ENCODE data around the gene KRABD2.

KRABD2 gene

GRCh38 chr17:8417806-8418205 lies 41.3 kb upstream of the KRABD2 start:
- no peak for TF ChIP-seq CTCF (IDR thresholded peaks at IDR 0.05)
- no peak for TF ChIP-seq EZH2 (IDR thresholded peaks at IDR 0.05; ENCODE audit: borderline replicate concordance, insufficient read depth, low read depth, low read length, poor library complexity, severe bottlenecking)
- ChIA-PET POLR2A (no interaction called here), CTCF (interaction anchor here (1.0 kb wide), 1 partner anchor 38 kb away, joined by 3 read pairs; no protein-coding TSS in a partner anchor)
- Mint-ChIP-seq H3K4me1 (no peaks in the 10 kb centered on the region), H3K4me3 (no peak overlapping the region), H3K27me3 (peaks cover 51% of the 10 kb centered on the region), H3K27ac (no peak overlapping the region), H3K9me3 (ENCODE audit: insufficient read depth) (no peaks in the 10 kb centered on the region)
- Histone ChIP-seq H4K20me1 (ENCODE audit: control insufficient read depth, insufficient read depth, low read length, poor library complexity, severe bottlenecking) (no peaks in the 10 kb centered on the region), H3K27ac (ENCODE audit: low read length in 2 of 2) (no peak overlapping the region), H3K36me3 (replicated peaks in 1 of 2; ENCODE audit: control extremely low read depth in 1 of 2, control insufficient read depth in 1 of 2, extremely low read depth in 1 of 2, insufficient read depth in 2 of 2, low read length in 1 of 2) (no peaks in the 10 kb centered on the region), H3K79me2 (ENCODE audit: control insufficient read depth, insufficient read depth, low read length) (no peaks in the 10 kb centered on the region), H3K4me1 (ENCODE audit: control insufficient read depth in 2 of 2, insufficient read depth in 2 of 2, low read length in 2 of 2) (no peaks in the 10 kb centered on the region), H3K9ac (ENCODE audit: low read length) (no peak overlapping the region), H3K9me3 (ENCODE audit: control extremely low read depth in 1 of 3, control insufficient read depth in 2 of 3, insufficient read depth in 1 of 3, low read length in 2 of 3) (peaks cover 0 to 4% (median 0%) of the 10 kb centered on the region in 3 donors), H3K4me3 (ENCODE audit: control extremely low read depth in 1 of 5, extremely low read depth in 1 of 5, insufficient read depth in 1 of 5, low read depth in 2 of 5, low read length in 4 of 5) (peak overlapping the region in 1 of 5 experiments; percentile 52), H3K27me3 (replicated peaks in 1 of 4; ENCODE audit: control extremely low read depth in 1 of 4, control insufficient read depth in 3 of 4, insufficient read depth in 4 of 4, low read length in 3 of 4) (peaks cover 0 to 15% (median 10%) of the 10 kb centered on the region in 4 experiments), H2AFZ (ENCODE audit: insufficient read depth, low read depth, low read length, poor library complexity, severe bottlenecking) (no peak overlapping the region), H3K4me2 (replicated peaks; ENCODE audit: low read depth, low read length, poor library complexity, severe bottlenecking) (no peak overlapping the region)
- intact Hi-C loops (cut with micrococcal nuclease): no loop called here
- 97% methylated on average over 3 of the region's 4 CpGs for WGBS (ENCODE audit: insufficient coverage)
- ATAC-seq (ENCODE audit: low read depth) (no peak), DNase-seq (no peak)

- no peaks in the 10 kb centered on the region for H3K9me3 Mint-ChIP-seq (ENCODE audit: insufficient read depth)
- CTCF ChIA-PET: interaction anchor here (1.5 kb wide), 1 partner anchor 332 kb away, joined by 4 read pairs; no protein-coding TSS in a partner anchor
- H3K27ac Mint-ChIP-seq: no peak overlapping the region
- no peak overlapping the region for H3K9ac ChIP-seq (ENCODE audit: low read length)
- no peak overlapping the region for H3K4me2 ChIP-seq (replicated peaks; ENCODE audit: low read depth, low read length, poor library complexity, severe bottlenecking)
- peaks cover 0 to 22% (median 11%) of the 10 kb centered on the region in 4 experiments for H3K27me3 ChIP-seq (replicated peaks in 1 of 4; ENCODE audit: control extremely low read depth in 1 of 4, control insufficient read depth in 3 of 4, insufficient read depth in 4 of 4, low read length in 3 of 4)
- no peaks in the 10 kb centered on the region for H3K79me2 ChIP-seq (ENCODE audit: control insufficient read depth, insufficient read depth, low read length)
- no peak for ATAC-seq (ENCODE audit: low read depth)
- H3K27ac ChIP-seq (ENCODE audit: low read length in 2 of 2): no peak overlapping the region
- H3K36me3 ChIP-seq (replicated peaks in 1 of 2; ENCODE audit: control extremely low read depth in 1 of 2, control insufficient read depth in 1 of 2, extremely low read depth in 1 of 2, insufficient read depth in 2 of 2, low read length in 1 of 2): no peaks in the 10 kb centered on the region
- peak overlapping the region in 1 of 5 experiments; percentile 70 for H3K4me3 ChIP-seq (ENCODE audit: control extremely low read depth in 1 of 5, extremely low read depth in 1 of 5, insufficient read depth in 1 of 5, low read depth in 2 of 5, low read length in 4 of 5)
- no peak overlapping the region for H2AFZ ChIP-seq (ENCODE audit: insufficient read depth, low read depth, low read length, poor library complexity, severe bottlenecking)
- H3K9me3 ChIP-seq (ENCODE audit: control extremely low read depth in 1 of 3, control insufficient read depth in 2 of 3, insufficient read depth in 1 of 3, low read length in 2 of 3): peaks cover 0 to 4% (median 0%) of the 10 kb centered on the region in 3 donors
- H3K4me3 Mint-ChIP-seq: no peak overlapping the region
- H4K20me1 ChIP-seq (ENCODE audit: control insufficient read depth, insufficient read depth, low read length, poor library complexity, severe bottlenecking): no peaks in the 10 kb centered on the region
- no peak for DNase-seq
- POLR2A ChIA-PET: no interaction called here
- H3K4me1 Mint-ChIP-seq: peaks cover 4% of the 10 kb centered on the region
- no peak for TF ChIP-seq EZH2 (IDR thresholded peaks at IDR 0.05; ENCODE audit: borderline replicate concordance, insufficient read depth, low read depth, low read length, poor library complexity, severe bottlenecking)
- intact Hi-C loops (cut with micrococcal nuclease): no loop called here
- peaks cover 0 to 5% of the 10 kb centered on the region in 2 donors for H3K4me1 ChIP-seq (ENCODE audit: control insufficient read depth in 2 of 2, insufficient read depth in 2 of 2, low read length in 2 of 2)
- H3K27me3 Mint-ChIP-seq: peaks cover 38% of the 10 kb centered on the region
These were observed 37.4 kb upstream of the KRABD2 start for GRCh38 chr17:8413938-8414337.

Data from B cell (primary cell).